ENCODE measurements around the gene AADAT.

DNA sequence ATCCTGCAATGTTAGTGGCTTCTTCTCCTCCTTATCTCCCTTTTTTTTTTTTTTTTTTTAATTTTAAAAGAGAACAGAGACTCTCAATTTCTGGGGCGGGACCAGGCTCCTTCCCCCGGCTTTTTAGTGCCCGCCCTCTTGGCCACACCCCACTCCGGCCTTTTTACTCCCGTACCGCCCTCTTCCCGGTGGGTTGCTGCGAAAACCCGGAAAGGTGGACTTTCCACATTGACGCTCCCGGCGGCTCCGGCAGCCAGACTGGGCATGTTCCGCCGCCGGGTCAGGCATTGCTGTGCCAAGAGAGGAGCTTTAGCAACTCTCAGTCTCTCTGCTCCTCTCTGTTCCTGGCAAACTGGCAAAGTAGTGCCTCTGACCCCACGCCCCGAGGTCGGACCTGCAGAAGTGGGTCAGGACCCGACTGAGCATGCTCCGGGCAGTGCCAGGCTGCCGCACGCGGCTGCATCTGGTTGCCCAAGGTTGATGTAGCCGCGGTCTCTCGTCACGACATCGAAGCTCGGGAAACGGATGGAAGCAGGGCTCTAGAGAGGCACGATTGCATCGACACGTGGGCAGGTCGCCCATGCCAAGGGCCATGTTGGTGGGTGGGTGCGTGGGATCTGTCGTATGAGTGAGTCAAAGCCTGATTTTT, 62.5 kb downstream of the AADAT start:
- TF ChIP-seq, protein P1, sequence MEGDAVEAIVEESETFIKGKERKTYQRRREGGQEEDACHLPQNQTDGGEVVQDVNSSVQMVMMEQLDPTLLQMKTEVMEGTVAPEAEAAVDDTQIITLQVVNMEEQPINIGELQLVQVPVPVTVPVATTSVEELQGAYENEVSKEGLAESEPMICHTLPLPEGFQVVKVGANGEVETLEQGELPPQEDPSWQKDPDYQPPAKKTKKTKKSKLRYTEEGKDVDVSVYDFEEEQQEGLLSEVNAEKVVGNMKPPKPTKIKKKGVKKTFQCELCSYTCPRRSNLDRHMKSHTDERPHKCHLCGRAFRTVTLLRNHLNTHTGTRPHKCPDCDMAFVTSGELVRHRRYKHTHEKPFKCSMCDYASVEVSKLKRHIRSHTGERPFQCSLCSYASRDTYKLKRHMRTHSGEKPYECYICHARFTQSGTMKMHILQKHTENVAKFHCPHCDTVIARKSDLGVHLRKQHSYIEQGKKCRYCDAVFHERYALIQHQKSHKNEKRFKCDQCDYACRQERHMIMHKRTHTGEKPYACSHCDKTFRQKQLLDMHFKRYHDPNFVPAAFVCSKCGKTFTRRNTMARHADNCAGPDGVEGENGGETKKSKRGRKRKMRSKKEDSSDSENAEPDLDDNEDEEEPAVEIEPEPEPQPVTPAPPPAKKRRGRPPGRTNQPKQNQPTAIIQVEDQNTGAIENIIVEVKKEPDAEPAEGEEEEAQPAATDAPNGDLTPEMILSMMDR (IDR thresholded peaks at IDR 0.05; ENCODE audit: low read depth, low read length, poor library complexity, severe bottlenecking): no peak
- no peak for TF ChIP-seq EZH2phosphoT487 (IDR thresholded peaks at IDR 0.05; ENCODE audit: borderline replicate concordance, low read length)

Measured in DOHH2 (cell line).